GM21447 (cell line): ENCODE data around the gene FBXO3.
"Not testable (repeated sequence)": the region's sequence is repeated elsewhere in the genome, so short reads cannot be mapped to it uniquely, and the experiment has no call there.

Source experiments
- ATAC-seq: cut with Tn5 transposase; IDR thresholded peaks from one replicate; pipeline ENCODE4 v1.9.1; 2021; ENCODE audit not compliant: unreplicated experiment

Gene FBXO3, protein sequence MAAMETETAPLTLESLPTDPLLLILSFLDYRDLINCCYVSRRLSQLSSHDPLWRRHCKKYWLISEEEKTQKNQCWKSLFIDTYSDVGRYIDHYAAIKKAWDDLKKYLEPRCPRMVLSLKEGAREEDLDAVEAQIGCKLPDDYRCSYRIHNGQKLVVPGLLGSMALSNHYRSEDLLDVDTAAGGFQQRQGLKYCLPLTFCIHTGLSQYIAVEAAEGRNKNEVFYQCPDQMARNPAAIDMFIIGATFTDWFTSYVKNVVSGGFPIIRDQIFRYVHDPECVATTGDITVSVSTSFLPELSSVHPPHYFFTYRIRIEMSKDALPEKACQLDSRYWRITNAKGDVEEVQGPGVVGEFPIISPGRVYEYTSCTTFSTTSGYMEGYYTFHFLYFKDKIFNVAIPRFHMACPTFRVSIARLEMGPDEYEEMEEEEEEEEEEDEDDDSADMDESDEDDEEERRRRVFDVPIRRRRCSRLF

DNA sequence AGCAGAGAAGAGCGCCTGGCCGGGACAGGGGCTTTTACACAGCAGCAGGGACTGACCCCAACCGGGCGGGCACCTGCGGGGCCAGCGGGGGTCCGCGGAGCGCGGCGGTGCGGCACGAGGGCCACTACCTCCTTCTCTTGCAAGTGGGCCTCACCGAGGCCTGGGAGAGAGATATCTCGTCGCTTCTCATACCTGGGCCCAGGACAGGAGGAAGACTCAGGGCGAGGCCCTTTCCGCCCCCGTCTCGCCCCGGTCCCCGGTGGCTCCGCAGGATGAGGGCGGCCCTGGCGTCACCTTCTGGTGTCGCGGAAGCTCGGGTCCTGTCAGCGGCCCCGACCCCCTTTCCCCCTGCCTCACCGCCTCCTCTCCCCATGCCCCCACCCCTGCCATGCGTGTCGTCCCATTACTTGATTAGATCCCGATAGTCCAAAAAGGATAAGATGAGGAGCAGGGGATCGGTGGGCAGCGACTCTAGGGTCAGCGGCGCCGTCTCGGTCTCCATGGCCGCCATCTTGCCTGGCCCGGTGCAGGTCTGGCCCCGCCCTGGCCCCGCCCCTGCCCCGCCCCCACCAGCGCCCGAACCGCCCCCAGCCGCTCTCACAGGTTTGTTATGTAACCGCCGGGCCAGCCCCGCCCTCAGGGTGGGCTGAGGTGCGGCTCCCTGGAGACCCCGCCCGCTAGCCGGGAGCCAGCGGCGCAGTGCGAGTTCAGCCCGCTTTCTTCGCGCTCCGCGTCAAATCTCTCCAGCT is at the start of gene FBXO3:
TSS of gene FBXO3 (minus strand) at position 534 of the 749 bp plus-strand sequence. CDS start at position 511, 23 bp downstream.
- peak; percentile 58 for ATAC-seq

DNA sequence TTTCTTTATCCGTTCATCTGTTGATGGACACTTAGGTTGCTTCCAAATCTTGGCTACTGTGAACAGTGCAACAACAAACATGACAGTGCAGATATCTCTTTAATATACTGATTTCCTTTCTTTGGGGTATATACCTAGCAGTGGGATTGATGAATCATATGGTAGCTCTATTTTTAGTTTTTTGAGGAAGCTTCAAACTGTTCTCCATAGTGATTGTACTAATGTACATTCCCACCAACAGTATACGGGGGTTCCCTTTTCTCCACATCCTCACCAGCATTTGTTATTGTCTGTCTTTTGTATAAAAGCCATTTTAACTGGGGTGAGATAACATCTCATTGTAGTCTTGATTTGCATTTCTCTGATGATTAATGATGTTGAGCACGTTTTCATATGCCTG is 48.7 kb upstream of the FBXO3 start:
- not testable (repeated sequence) for ATAC-seq

DNA sequence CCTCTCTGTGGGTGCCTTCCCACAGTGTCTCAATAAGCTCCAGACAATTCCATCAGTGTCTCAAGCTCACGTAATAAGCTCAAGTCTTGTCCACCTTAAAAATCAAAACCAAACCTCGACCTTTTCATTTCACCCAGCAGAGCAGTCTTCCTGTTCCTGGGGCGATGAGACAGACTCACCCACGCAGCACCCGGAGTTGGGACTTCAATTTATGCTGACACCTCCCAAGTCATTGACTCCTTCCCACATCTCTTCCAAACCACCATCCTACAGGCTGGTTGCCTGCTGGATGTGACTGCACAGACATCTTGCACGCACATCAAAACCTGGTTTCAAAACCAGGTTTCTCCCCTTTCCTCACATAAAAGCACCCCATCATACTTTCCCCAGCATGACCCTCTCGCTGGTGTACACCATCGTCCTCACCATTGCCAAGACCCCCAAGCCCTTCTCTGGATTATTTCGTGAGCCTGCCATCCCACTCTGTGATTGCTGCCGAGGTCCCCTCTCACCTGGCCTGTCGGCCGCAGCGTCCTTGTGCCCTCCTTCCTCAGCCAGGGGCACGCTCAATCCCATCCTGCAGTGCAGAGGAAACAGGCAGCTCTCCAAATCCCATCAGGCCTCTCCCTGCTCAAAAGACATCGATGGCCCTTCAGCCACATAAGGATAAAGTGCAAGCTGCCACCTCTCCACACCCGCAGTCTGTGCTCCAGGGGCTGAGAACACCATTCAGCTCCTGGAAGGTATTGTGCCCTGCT is 45.1 kb upstream of the FBXO3 start:
- ATAC-seq: no peak

DNA sequence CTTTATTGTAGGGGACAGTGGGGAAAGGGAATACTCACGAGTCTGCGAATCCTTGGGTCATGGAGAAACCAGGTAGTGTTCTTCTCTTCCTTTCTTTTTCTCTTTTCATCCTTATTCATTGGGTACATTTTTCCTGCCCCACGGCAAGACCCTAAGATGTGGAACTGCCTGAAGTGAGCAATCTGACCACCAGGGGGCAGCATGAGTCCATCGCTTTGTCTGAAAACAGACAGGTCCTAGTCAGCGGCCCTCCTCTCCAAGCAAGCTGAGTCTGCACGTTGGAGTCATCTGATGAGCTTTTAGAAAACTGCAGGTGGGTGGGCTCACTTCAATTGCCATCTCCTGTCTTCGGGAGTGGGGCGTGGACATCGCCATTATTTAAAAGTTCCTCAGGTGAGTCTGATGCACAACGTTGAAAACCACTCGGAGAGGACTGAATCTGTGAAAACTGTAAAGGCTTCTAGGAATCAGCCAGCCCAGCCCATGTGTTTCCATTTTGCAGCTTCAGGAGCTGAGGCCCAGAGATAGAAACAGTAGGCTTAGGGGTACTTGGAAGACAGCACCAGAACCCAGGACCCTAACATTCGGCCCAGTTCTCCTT is 34.0 kb upstream of the FBXO3 start:
- ATAC-seq: no peak

DNA sequence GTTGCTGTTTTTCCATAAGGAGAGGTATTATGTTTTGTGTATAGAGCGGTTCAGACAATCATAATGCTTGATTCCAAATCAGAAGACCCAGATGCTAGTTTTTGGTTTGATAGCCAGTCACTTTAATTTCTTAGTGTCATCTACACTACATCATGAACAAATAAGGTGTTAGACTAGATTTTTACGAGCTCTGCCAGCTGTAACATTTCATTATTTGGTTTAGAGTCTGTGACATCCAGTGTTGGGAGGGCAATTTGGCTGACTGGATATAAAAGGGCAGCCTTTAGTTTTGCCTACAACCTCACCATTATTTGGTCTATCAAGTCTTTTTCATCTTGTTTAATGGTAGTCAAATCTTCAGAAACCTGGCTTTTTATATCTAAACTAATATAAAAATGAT is 30.2 kb upstream of the FBXO3 start:
- no peak for ATAC-seq

DNA sequence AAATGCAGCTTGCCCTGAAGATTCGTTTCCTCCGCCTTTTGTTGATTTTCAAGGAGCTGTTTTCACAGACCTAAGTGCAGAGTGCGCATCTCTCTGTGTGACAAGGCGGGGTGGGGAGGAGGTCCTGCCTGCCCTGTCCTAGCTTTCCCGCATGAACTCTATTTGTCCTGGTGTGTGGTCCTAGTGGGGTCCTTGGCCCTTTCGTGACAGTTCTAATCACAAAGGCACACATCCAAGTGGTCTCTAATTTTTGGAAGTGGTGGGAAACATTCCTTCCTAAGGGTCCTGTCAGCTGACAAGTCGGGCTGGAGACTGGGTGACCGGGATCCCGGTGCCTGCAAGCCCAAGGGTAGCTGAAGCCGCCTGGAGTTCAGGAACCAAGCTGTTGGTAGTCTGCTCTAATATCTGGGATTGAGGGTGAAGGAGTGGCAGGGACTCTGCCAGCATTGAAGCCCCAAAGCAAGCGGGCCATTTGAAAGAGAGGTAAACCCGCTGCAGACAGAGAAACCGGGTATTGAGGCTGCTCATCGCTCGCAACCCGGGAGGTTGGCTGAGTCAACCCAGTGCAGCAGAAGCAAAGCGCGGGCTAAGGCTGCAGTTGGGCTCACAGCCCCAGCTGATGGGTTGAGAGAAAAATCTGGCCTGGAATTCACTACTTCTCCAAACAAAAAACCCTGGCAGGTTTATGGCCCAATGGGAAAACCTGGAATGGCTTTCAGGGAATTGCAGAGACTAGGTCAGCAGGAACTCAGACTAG is 28.1 kb upstream of the FBXO3 start:
- ATAC-seq: no peak

DNA sequence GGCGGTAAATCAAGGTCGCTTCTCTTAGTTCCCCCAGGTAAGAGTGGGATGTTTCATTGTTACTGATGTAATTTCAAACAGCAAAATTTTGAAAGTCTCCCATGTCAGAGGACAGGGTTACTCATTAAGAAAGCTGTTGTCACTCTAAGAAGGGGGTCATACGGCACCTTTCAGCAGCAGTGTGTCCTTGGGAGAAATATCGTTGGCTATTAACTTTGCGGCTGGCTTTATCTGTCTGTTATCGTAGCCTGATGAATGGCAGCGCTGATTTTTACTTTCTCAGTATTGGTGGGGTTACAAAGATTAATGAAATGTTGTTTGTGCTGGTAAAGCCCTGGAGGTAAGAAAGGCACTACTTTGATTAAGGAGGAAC is 27.5 kb upstream of the FBXO3 start:
- ATAC-seq: no peak

DNA sequence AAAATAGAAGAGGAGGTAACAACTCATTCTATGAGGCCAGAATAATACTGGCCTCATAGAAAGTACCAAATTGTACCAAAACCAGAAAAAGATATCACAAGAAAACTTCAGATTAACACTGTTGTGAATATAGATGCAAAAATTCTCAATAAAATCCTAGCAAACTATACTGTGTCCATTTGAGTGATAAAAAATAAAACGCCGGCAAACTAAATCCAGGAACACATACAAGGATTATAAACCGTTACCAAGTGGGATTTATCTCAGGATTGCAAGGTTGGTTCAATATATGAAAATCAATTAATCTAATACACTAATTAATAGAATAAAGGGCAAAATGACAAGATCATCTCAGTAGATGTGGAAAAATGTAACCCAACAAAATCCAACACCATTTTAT is 23.6 kb upstream of the FBXO3 start:
- no peak for ATAC-seq

DNA sequence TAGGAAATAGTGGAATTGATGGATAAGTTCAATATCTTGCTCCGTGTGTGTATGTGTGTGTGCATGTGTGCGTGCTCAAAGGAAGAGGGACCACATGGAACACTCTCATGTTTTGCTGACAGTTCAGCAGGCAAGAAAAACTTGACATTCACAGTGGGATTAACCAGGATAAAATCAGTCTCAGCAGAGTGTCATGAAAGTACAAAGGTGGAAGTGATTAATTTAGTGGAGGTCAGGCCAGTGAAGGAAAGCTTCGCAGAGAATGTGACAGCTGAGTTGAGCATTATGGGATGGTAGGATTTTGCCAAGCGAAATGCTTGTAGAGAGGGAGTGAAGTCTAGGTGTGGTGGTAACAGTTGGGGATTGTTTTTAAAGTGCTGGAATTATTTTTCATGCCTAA is 15.7 kb upstream of the FBXO3 start:
- no peak for ATAC-seq

DNA sequence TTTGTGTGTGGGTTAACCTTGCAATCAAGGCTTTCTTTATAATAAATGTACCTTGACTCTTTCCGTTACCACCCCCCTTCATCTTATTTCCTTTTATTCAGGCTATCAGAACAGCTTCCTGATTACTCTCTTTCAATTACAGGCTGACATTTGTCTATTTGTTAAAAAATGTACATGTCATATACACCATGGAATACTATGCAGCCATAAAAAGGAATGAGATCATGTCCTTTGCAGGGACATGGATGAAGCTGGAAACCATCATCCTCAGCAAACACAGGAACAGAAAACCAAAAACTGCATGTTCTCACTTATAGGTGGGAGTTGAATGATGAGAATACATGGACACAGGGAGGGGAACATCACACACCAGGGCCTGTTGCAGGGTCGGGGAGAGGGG is 13.8 kb upstream of the FBXO3 start:
- not testable (repeated sequence) for ATAC-seq

DNA sequence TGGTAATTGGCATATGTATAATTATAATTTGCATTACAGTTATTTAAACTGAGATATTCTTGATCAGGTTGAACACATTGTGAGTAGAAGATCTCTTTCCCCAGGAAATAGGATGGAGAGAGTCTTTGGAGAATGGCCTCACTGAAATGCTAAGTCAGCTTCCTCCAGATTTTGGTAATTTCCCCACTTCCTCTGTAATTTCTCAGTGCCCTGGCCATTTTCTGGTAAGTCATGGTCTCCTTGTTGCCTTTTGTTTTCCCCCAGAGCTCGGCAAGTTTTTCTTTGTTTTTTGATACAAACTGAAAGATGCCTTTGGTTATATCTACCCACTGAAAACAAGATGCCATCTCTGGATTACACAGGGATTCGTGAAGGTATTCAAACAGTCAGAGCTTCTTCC is 12.8 kb upstream of the FBXO3 start:
- ATAC-seq: no peak

DNA sequence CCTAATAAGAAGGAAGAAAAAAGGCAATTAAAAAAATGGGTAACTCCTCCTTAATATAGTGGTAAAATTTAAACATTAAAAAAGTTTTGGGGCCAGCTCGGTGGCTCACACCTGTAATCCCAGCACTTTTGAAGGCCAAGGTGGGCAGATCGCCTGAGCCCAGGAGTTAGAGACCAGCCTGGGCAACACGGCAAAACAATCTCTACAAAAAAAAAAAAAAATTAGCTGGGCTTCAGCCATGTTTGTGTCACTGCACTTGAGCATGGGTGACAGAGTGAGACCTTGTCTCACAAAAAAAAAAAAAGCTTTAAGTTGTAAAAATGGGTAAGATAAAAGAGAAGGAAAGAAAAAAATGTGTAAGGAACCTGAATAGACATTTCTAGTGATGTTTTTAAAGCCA is 11.3 kb upstream of the FBXO3 start:
- ATAC-seq: no peak

DNA sequence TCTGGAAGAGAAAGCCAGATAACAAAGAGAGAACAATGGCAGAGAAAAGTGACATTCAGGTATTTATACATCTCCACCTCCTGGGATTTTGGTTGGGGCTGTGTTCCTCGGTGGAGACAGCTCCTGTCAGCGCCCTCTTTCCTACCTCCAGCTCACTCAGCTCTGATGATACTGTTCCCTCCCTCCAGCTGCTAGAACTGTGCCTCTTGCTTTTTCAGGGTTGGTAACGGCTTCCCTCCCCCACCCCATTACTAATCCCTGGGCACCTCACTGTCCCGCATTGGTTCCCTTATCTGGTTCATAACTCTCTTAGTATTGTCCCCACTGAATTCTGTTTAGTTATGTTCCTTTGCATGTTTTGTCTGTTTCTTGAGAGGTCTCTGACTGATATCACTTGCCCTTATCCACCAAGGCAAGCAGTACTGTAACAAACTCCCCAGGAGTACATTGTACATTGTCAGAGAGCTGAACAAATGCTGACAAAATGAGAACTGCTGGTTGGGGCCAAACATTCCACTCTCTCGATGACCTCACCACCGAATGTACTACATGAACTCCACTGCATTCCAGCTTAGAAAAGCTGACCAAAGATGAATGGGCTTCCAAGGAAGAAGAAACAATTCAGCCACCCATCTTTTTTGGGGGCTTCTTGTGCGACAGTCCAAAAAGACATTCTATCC is 5.7 kb upstream of the FBXO3 start:
- ATAC-seq: no peak

DNA sequence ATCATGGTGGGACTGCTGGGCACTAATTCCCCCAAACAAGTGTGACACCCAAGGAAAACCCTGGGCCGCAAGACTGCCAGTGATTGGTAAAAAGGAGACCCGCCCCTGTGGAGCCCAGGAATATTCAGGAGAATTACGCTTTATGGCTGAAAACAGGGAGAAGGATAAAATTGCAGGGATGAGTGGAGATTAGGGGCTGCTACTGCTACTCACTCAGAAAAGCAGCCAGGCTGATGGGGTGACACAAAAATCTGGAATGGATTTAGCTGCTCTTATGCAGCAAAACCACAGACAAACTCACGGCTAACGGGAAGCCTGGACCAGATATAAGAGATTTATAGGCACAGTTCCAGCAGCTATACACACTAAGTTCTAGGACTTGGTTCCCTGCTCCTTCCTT is 4.4 kb upstream of the FBXO3 start:
- ATAC-seq: no peak

DNA sequence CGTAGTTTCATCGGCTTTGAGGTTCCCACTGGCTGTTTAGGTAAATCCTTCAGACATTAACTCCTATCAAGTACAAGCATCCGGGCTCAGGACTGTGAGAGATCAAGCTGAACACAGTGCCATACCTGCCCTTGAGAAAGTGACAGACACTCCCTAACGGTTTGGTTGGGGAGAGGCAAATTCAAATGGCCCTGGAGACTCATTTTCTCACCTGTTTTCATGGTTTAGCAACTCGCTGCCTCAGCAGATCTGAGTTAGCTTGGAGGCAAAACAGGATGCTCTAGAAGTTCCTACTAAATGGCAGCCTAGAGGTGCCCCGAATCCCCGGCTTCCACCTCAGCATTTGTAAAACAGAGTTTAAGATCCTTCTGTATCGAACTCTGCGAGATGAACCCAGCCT is 3.6 kb upstream of the FBXO3 start:
- ATAC-seq: no peak

DNA sequence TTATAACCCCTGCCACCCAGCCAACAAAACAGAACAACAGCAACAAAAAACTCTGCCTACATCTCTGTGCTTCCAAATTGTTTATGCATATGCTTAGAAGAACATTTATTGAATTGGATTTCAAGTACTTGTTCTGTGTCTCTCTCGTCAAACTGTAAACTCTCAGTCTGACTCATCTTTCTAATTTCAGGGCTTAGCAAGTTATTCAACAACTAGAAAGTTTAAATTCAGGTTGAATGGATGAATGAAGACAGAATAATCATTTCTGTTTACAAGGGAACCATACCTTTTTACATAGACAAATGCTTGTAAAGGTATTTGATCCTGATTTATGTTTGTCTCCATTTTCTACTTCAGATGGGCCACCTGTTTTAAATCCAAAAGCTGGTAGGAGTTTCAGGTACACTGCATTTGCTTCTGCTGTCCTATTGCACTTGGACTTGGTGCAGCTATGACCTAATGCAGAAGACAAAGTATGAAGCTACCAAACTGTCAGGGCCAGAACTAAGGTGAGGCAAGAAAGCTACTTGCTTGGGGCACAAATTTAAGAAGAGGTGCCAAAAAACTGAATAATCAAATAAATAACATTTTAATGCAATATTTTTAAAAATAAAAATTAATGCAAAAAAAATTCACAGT is 1.6 kb upstream of the FBXO3 start:
- ATAC-seq: peak; percentile 36

DNA sequence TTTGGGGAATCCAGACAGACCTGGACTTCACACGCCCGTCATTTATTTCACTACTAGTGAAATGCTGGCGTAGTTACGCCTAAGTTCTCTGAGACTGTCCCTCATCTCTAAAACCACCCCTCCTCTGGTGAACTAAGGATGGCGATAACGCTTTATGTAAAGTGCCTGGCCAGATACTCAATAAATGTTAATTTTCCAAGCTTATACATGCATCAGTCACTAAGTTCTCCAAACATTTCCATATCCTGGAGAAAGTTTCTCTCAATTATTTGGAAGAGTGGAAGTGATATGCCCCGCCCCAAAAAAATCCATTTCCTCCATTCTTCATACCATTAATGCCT is 1.1 kb upstream of the FBXO3 start:
- no peak for ATAC-seq

DNA sequence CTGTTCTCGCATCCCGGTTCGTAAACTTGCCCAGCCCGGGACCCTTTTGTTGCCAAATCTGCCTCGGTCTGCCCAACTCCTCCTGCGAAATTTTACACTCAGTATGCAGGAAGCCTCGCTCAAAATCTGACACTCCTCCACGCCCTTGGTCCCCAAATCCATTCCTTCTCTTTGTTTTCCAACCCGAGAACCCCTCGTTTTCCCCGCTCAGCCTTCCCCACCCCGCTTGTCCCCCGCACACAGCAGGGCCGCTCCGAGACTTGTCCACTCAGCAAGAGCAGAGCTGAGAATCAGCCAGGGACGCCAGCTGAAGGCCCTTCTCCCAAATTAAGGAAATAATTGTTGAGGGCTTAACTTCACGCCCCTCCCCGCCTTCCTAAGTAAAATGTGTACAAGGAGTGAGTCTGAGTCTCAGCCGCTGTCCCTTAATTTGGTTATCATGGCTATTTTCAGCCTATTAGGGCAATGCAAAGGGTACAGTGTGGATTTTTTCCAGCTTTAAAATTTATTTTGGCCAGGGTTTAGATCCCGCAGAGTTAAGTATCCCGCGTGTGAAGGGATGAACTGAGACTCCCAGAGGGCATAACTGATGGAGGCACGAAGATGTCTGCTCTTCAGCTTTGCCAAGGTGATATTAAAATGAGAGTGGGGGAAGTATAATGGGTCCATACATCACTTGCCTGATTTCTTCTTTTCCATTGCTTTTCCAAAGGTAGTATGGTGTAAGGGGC is 581 bp upstream of the FBXO3 start:
- ATAC-seq: no peak

DNA sequence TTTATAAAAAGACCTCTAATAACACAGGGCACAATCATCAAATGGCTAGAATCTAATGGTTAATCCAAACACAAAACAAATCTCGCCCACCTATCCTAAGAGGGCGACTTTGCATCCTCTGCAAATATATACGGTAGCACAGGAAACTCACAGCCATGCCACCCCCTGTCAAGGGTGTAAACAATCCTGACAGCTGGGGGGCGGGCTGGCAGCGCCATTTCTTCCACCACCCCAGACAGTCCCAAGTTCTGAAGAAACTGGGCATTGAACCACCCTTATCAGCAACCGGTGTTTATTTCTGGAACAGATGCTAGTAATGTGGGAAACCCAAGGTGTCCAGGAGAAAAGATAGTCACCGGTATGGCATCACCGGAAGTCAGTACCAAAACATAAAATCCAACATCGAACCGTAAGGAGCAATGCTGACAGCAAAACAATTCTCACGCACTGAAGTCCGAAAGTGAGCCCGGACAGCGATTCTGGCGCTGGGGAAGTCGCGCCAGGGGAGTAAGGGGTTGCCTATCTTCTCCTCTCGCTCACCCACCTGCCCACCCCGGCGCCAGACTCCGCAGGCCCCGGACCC is 825 bp downstream of the FBXO3 start:
- ATAC-seq: no peak
